Astrocyte (in vitro differentiated cells and primary cell): ENCODE data around the gene TATDN2. TPM values are rescaled to one million over a fixed set of nuclear protein-coding genes. Genes with fewer than 3 reads are reported as not detected.
"Not testable (repeated sequence)": the region's sequence is repeated elsewhere in the genome, so short reads cannot be mapped to it uniquely, and the experiment has no call there.

Experiments used
- DNase-seq: peaks from one replicate; pipeline ENCODE4 v3.0.0-alpha.2; 2010; ENCODE audit warnings: low read depth
- FAIRE-seq: peaks from 2 replicates; lab custom pipeline; 2011; peaks lifted over from hg19 to GRCh38; lab: Jason Lieb, UNC
- H2AFZ ChIP-seq: 2 replicates; pipeline ENCODE4 v1.6.0; 2012; ENCODE audit warnings: low read depth, low read length, inconsistent platforms
- H3K27ac ChIP-seq: 2 replicates; pipeline ENCODE4 v1.5.1; 2011; ENCODE audit warnings: low read depth, low read length, inconsistent platforms
- H3K27me3 ChIP-seq: 2 replicates; pipeline ENCODE4 v1.6.0; 2011; ENCODE audit warnings: low read length, inconsistent platforms; ENCODE audit not compliant: insufficient read depth
- H3K36me3 ChIP-seq: 2 replicates; pipeline ENCODE4 v1.5.1; 2011; ENCODE audit warnings: low read length, inconsistent platforms; ENCODE audit not compliant: insufficient read depth
- H3K4me1 ChIP-seq: 2 replicates; pipeline ENCODE4 v1.5.1; 2011; ENCODE audit warnings: low read length, inconsistent platforms; ENCODE audit not compliant: insufficient read depth
- H3K4me2 ChIP-seq: 2 replicates; pipeline ENCODE4 v1.6.0; 2012; ENCODE audit warnings: low read length, inconsistent platforms
- H3K4me3 ChIP-seq: 2 replicates; pipeline ENCODE4 v1.5.1; 2011; ENCODE audit warnings: low read depth, mild to moderate bottlenecking, low read length, inconsistent platforms; ENCODE audit not compliant: insufficient read depth
- H3K79me2 ChIP-seq: 2 replicates; pipeline ENCODE4 v1.6.0; 2012; ENCODE audit warnings: mild to moderate bottlenecking, low read length, inconsistent platforms; ENCODE audit not compliant: insufficient read depth
- H3K9ac ChIP-seq: 2 replicates; pipeline ENCODE4 v1.6.0; 2012; ENCODE audit warnings: mild to moderate bottlenecking, low read length, inconsistent platforms
- H3K9me3 ChIP-seq: 2 replicates; pipeline ENCODE4 v1.5.1; 2012; ENCODE audit warnings: low read depth, mild to moderate bottlenecking, low read length, inconsistent platforms; ENCODE audit not compliant: insufficient read depth
- H4K20me1 ChIP-seq: 2 replicates; pipeline ENCODE4 v1.6.0; 2012; ENCODE audit warnings: low read length, inconsistent platforms; ENCODE audit not compliant: insufficient read depth
- H3K27ac Mint-ChIP-seq: one replicate; pipeline ENCODE4 v1.8.0; 2021; ENCODE audit warnings: mild to moderate bottlenecking, mixed read lengths; ENCODE audit not compliant: unreplicated experiment
- H3K27me3 Mint-ChIP-seq: one replicate; pipeline ENCODE4 v1.8.0; 2021; ENCODE audit warnings: low read depth, mixed read lengths; ENCODE audit not compliant: unreplicated experiment
- H3K36me3 Mint-ChIP-seq: one replicate; pipeline ENCODE4 v1.8.0; 2021; ENCODE audit warnings: low read depth, mixed read lengths; ENCODE audit not compliant: unreplicated experiment
- H3K4me1 Mint-ChIP-seq: one replicate; pipeline ENCODE4 v1.8.0; 2021; ENCODE audit warnings: low read depth, mixed read lengths; ENCODE audit not compliant: unreplicated experiment
- H3K4me3 Mint-ChIP-seq: one replicate; pipeline ENCODE4 v1.8.0; 2021; ENCODE audit warnings: mild to moderate bottlenecking, moderate library complexity, mixed read lengths; ENCODE audit not compliant: unreplicated experiment
- H3K9me3 Mint-ChIP-seq: one replicate; pipeline ENCODE4 v1.8.0; 2021; ENCODE audit warnings: mild to moderate bottlenecking, mixed read lengths; ENCODE audit not compliant: unreplicated experiment
- EZH2 ChIP-seq: IDR thresholded peaks from 2 replicates; pipeline ENCODE4 v1.6.1; 2012; ENCODE audit warnings: mild to moderate bottlenecking, low read length, inconsistent platforms; ENCODE audit not compliant: insufficient read depth
- total RNA-seq: library from RNA; stranded (reverse); gene quantifications from 2 replicates; pipeline ENCODE4 v1.2.1, GENCODE V29; 2021
- TF ChIP-seq, protein P1 (sequence below): IDR thresholded peaks from 2 replicates; pipeline ENCODE4 v1.5.1; 2011; ENCODE audit warnings: low read depth, mild to moderate bottlenecking, inconsistent platforms, low read length, moderate library complexity; ENCODE audit not compliant: insufficient read depth

Gene TATDN2
- total RNA-seq, 1 donor from 2014 or later = 29.5 TPM

DNA sequence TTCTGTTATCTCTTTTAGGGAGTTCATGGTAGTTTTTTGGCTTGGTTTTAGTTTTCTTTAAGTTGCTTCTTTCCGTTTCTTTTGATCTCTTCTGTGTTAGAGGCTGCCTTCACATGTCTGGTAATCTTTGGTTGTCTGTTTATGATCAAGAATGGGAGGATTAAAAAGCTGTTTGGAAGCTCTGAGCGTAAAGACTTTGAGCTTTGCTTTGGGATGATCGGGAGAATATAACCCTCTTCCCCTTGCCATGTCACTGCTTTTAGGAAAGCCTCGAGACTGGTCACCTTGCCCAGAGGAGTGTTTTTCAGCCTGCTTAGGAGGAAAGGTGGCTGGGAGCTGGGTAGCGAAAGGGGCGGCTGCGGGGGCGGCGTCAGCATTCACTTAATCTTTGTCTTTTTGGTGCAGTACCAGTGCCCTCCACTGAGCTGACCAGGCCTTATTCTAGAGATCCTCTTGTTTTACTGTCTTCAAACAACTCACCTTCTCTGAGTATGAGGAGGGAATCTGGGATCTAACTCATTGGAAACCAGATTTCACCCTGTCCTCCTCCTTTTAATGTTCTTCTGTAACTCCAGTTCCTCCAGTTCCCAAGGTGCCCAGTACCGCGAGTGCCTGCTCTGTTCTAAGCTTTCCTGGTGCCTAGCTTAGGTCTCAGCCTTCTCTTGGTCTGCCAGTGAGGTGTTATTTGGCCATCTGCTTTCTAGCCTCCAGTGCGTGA lies 15.5 kb downstream of the TATDN2 start:
- peaks cover 80% of the 10 kb centered on the region for H3K79me2 ChIP-seq
- H2AFZ ChIP-seq = no peak overlapping the region
- Mint-ChIP-seq H3K27me3 (no peaks in the 10 kb centered on the region), H3K27ac (peak overlapping the region; percentile 17), H3K9me3 (no peaks in the 10 kb centered on the region), H3K4me3 (no peak overlapping the region), H3K36me3 (peaks cover 23% of the 10 kb centered on the region), H3K4me1 (peaks cover 14% of the 10 kb centered on the region)
- no peak overlapping the region for H3K4me3 ChIP-seq
- H3K36me3 ChIP-seq = peaks cover 17% of the 10 kb centered on the region
- H4K20me1 ChIP-seq = peaks cover 78% of the 10 kb centered on the region
- H3K27ac ChIP-seq = no peak overlapping the region
- DNase-seq (peak; percentile 33), FAIRE-seq (no peak)
- H3K4me1 ChIP-seq = no peaks in the 10 kb centered on the region
- no peak for TF ChIP-seq EZH2
- TF ChIP-seq, protein P1, sequence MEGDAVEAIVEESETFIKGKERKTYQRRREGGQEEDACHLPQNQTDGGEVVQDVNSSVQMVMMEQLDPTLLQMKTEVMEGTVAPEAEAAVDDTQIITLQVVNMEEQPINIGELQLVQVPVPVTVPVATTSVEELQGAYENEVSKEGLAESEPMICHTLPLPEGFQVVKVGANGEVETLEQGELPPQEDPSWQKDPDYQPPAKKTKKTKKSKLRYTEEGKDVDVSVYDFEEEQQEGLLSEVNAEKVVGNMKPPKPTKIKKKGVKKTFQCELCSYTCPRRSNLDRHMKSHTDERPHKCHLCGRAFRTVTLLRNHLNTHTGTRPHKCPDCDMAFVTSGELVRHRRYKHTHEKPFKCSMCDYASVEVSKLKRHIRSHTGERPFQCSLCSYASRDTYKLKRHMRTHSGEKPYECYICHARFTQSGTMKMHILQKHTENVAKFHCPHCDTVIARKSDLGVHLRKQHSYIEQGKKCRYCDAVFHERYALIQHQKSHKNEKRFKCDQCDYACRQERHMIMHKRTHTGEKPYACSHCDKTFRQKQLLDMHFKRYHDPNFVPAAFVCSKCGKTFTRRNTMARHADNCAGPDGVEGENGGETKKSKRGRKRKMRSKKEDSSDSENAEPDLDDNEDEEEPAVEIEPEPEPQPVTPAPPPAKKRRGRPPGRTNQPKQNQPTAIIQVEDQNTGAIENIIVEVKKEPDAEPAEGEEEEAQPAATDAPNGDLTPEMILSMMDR = peak; percentile 60
- H3K4me2 ChIP-seq = peak overlapping the region; percentile 57
- H3K9ac ChIP-seq = peak overlapping the region; percentile 21
- no peaks in the 10 kb centered on the region for H3K27me3 ChIP-seq
- no peaks in the 10 kb centered on the region for H3K9me3 ChIP-seq

DNA sequence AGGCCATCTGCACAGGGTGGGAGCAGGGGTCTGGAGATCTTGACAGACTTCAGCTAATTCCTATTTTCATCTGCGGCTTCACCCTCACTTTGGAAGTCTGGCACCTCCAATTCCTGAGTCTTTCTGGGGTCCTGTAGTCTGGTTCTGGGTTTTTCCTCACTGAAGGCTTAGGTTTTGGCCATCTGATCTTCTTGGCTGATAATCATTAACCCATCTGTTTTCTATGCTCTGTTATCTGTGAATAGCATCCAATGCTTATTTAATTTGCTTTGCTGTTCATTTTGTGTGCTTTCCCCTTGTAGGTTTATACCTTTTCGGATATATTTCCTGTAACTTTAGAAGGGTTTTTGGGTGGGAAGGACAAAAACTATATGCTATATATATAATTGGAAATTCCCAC lies 17.6 kb downstream of the TATDN2 start:
- Mint-ChIP-seq H3K27me3 (no peaks in the 10 kb centered on the region), H3K4me1 (peaks cover 14% of the 10 kb centered on the region), H3K27ac (no peak overlapping the region), H3K4me3 (no peak overlapping the region), H3K9me3 (no peaks in the 10 kb centered on the region), H3K36me3 (peaks cover 18% of the 10 kb centered on the region)
- FAIRE-seq (no peak), DNase-seq (no peak)
- H3K4me1 ChIP-seq = no peaks in the 10 kb centered on the region
- peaks cover 90% of the 10 kb centered on the region for H3K79me2 ChIP-seq
- no peaks in the 10 kb centered on the region for H3K27me3 ChIP-seq
- peaks cover 78% of the 10 kb centered on the region for H4K20me1 ChIP-seq
- peaks cover 16% of the 10 kb centered on the region for H3K36me3 ChIP-seq
- no peaks in the 10 kb centered on the region for H3K9me3 ChIP-seq
- H3K4me3 ChIP-seq = no peak overlapping the region
- no peak overlapping the region for H2AFZ ChIP-seq
- H3K27ac ChIP-seq = no peak overlapping the region
- TF ChIP-seq EZH2 = no peak
- TF ChIP-seq, protein P1 = no peak
- H3K4me2 ChIP-seq = no peak overlapping the region
- H3K9ac ChIP-seq = no peak overlapping the region

DNA sequence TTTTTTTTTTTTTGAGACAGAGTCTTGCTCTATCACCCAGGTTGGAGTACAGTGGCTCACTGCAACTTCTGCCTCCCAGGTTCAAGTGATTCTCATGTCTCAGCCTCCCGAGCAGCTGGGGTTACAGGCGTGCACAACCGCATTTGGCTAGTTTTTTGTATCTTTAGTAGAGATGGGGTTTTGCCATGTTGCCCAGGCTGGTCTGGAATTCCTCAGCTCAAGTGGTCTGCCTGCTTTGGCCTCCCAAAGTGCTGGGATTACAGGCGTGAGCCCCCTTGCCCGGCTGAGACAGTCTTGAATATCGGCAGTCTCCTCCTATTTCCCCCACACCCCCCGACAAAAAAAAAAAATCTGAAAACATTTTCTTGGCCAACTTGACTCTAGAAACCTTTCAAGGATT lies 18.7 kb downstream of the TATDN2 start:
- H3K9ac ChIP-seq, H3K4me3 Mint-ChIP-seq, H3K4me1 ChIP-seq, H3K4me3 ChIP-seq, H3K27me3 ChIP-seq, FAIRE-seq, H3K9me3 Mint-ChIP-seq, H2AFZ ChIP-seq, H3K27ac Mint-ChIP-seq, H3K4me2 ChIP-seq, H3K27me3 Mint-ChIP-seq, DNase-seq, H3K27ac ChIP-seq, H3K9me3 ChIP-seq: not testable (repeated sequence)
- Histone ChIP-seq H3K36me3 (peaks cover 12% of the 10 kb centered on the region), H4K20me1 (peaks cover 80% of the 10 kb centered on the region), H3K79me2 (peaks cover 93% of the 10 kb centered on the region)
- peaks cover 16% of the 10 kb centered on the region for H3K36me3 Mint-ChIP-seq
- peaks cover 11% of the 10 kb centered on the region for H3K4me1 Mint-ChIP-seq
